DMS153 treated with DMSO at 0.1 percent for 48 hours (cell line): Measurements from ENCODE around the gene ELK1.
"Not testable (repeated sequence)": the region's sequence is repeated elsewhere in the genome, so short reads cannot be mapped to it uniquely, and the experiment has no call there.

Experiments
- DNase-seq: peaks from one replicate; lab custom pipeline; 2025; ENCODE audit not compliant: unreplicated experiment; lab: John Stamatoyannopoulos, UW

Gene ELK1

GRCh38 chrX:47612418-47612817 is 37.9 kb downstream of the ELK1 start:
- no peak for DNase-seq

- no peak for DNase-seq
Observed at GRCh38 chrX:47611926-47612325, 38.4 kb downstream of the ELK1 start.

- DNase-seq = no peak
Observed at GRCh38 chrX:47611489-47611888, 38.9 kb downstream of the ELK1 start.

- no peak for DNase-seq
Observed at GRCh38 chrX:47610511-47610910, 39.9 kb downstream of the ELK1 start.

- no peak for DNase-seq
Observed at GRCh38 chrX:47608130-47608810, 42.1 kb downstream of the ELK1 start.

- DNase-seq = no peak
Observed at GRCh38 chrX:47607091-47607490, 43.3 kb downstream of the ELK1 start.

GRCh38 chrX:47605024-47605423 is 45.3 kb downstream of the ELK1 start:
- DNase-seq = no peak

- not testable (repeated sequence) for DNase-seq
Observed at GRCh38 chrX:47603125-47603524, 47.2 kb downstream of the ELK1 start.

GRCh38 chrX:47597222-47597621 is 53.1 kb downstream of the ELK1 start:
- no peak for DNase-seq

GRCh38 chrX:47596256-47596655 is 54.1 kb downstream of the ELK1 start:
- no peak for DNase-seq

GRCh38 chrX:47595716-47596251 is 54.6 kb downstream of the ELK1 start:
- no peak for DNase-seq

GRCh38 chrX:47593522-47593921 is 56.8 kb downstream of the ELK1 start:
- DNase-seq = no peak

GRCh38 chrX:47590984-47591383 is 59.4 kb downstream of the ELK1 start:
- DNase-seq = no peak

GRCh38 chrX:47587906-47588735 is 62.2 kb downstream of the ELK1 start:
- no peak for DNase-seq

- DNase-seq = no peak
Observed at GRCh38 chrX:47587091-47587891, 63.1 kb downstream of the ELK1 start.

GRCh38 chrX:47586043-47586787 is 64.1 kb downstream of the ELK1 start:
- no peak for DNase-seq
